Mesothelial cell of epicardium (in vitro differentiated cells): ENCODE results near the gene NR1I2. TPM values are rescaled to one million over a fixed set of nuclear protein-coding genes. Genes with fewer than 3 reads are reported as not detected.

ENCODE experiments used
- DNase-seq, 2 experiments: peaks; one replicate each; pipeline ENCODE4 v3.0.0; 2021; ENCODE audit warnings: low spot score in 2 of 2; ENCODE audit not compliant: unreplicated experiment in 2 of 2
- H3K27ac Mint-ChIP-seq: 2 replicates; pipeline ENCODE4 v1.8.0; 2021; ENCODE audit warnings: mixed read lengths
- H3K27me3 Mint-ChIP-seq: 2 replicates; pipeline ENCODE4 v1.8.0; 2021; ENCODE audit warnings: low read depth, mixed read lengths
- H3K36me3 Mint-ChIP-seq: 2 replicates; pipeline ENCODE4 v1.8.0; 2021; ENCODE audit warnings: mixed read lengths
- H3K4me1 Mint-ChIP-seq: 2 replicates; pipeline ENCODE4 v1.8.0; 2021; ENCODE audit warnings: mixed read lengths
- H3K4me3 Mint-ChIP-seq: 2 replicates; pipeline ENCODE4 v1.8.0; 2021; ENCODE audit warnings: mild to moderate bottlenecking, moderate library complexity, mixed read lengths
- H3K9me3 Mint-ChIP-seq: 2 replicates; pipeline ENCODE4 v1.8.0; 2021; ENCODE audit warnings: mixed read lengths
- CTCF ChIP-seq: fragments of 200-600 bp; sonication (generic); IDR thresholded peaks from one replicate; pipeline ENCODE4 v1.5.0; 2021; ENCODE audit warnings: antibody characterized with exemption; ENCODE audit not compliant: unreplicated experiment
- total RNA-seq: library from RNA; stranded (reverse); gene quantifications from 3 replicates; pipeline ENCODE4 v1.2.1, GENCODE V29; 2021

Gene NR1I2
- total RNA-seq, 1 donor from 2014 or later: 0.07 TPM

GRCh38 chr3:119864476-119864875 lies 82.6 kb downstream of the NR1I2 start:
- TF ChIP-seq CTCF: no peak
- peaks cover 34% of the 10 kb centered on the region for H3K36me3 Mint-ChIP-seq
- no peaks in the 10 kb centered on the region for H3K27me3 Mint-ChIP-seq
- H3K9me3 Mint-ChIP-seq: peaks cover 4% of the 10 kb centered on the region
- no peaks in the 10 kb centered on the region for H3K4me1 Mint-ChIP-seq
- no peak overlapping the region for H3K27ac Mint-ChIP-seq
- DNase-seq: no peak
- H3K4me3 Mint-ChIP-seq: no peak overlapping the region

Other genes with a start within 250 kb of the NR1I2 start
- gene CD80, start 222.5 kb upstream of the NR1I2 start, total RNA-seq: 0.18 to 0.38 TPM in 2 of 3 replicates, not detected in the other
- 1.9 to 2.3 TPM (median 2.2 TPM) in 3 replicates for gene ADPRH, start 202.6 kb upstream of the NR1I2 start, total RNA-seq
- not detected in 3 replicates for gene PLA1A, start 184.2 kb upstream of the NR1I2 start, total RNA-seq
- gene POPDC2, start 121.5 kb upstream of the NR1I2 start, total RNA-seq: 3.4 to 3.5 TPM (median 3.5 TPM) in 3 replicates
- gene COX17, start 104.7 kb upstream of the NR1I2 start, total RNA-seq: 16.0 to 18.1 TPM (median 17.3 TPM) in 3 replicates
- gene CFAP91, start 79.1 kb upstream of the NR1I2 start, total RNA-seq: 7.1 to 10.9 TPM (median 8.7 TPM) in 3 replicates